Measurements from ENCODE around the gene LAMB3.

DNA sequence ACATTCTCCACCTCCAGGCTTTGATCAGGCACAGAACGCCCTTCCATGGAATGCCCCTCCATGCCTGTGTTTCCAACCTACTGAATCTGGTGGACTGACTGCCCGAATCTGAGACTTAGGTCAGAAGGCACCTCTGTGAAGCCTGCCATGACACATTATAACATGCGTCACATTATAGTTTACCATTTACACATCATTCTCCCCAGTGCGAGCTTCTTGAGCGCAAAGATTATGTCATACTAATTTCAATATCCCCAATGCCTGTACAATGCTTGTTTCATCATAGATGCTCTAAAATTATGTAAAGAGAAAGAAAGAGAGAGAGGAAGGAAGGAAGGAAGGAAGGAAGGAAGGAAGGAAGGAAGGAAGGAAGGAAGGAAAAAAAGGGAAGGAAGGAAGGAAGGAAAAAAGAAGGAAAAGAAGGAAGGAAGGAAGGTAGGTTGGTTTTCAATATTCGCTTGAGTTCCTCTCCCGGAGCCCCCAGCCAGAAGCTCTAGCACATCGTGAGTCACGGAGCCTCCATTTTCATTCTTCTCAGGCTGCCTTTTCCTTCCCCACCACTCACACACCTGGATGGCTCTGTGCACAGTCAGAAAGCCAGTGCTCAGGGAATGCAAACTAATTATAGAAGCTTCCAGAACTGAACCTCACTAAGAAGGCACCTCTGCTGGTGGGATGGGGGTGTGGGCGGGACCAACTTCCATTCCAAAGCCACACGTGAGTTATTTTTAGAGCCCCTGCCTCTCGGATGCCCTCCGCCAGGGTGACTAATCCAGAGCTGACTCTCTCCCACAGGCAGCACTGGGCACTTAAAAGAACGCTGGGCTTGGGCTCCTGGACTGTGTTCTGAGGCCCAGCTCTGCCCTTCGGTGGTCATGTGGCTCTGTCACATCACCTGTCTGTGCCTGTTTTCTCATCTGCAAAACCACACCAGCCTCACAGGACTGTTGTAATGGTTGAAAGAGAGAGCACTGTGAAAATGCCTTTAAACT, 27.4 kb downstream of the LAMB3 start:
- TF ChIP-seq GATA2 (IDR thresholded peaks at IDR 0.05; ENCODE audit: low read depth, low read length) (no peak), GATA3 (IDR thresholded peaks at IDR 0.05; ENCODE audit: low read depth, low read length) (no peak)

Measured in SH-SY5Y (cell line).